Measurements from ENCODE around the gene NR2C2. TPM values are rescaled to one million over a fixed set of nuclear protein-coding genes. Genes with fewer than 3 reads are reported as not detected.
A peak's percentile ranks its signal among the peaks of the same experiment; 100 is the strongest.

NR2C2 gene
- total and polyA plus RNA-seq, 9 of the 15 experiments (the other 6 are each of a cell fraction or from before 2014, with no cell fraction given) = 6.1 to 33.0 (median 14.6) TPM

- TF ChIP-seq CREBBP (IDR thresholded peaks at IDR 0.05; ENCODE audit: low read depth, low read length) (no peak), SMARCE1 (IDR thresholded peaks at IDR 0.05) (peak; percentile 95), CC2D1A (IDR thresholded peaks at IDR 0.05) (peak; percentile 93; the same call in 1 of the 2 replicates), HCFC1 (IDR thresholded peaks at IDR 0.05; ENCODE audit: low read depth, low read length) (peak; percentile 34; the same call in 1 of the 2 replicates), FOXK1 (CRISPR knock-in tag; IDR thresholded peaks at IDR 0.05; ENCODE audit: borderline replicate concordance) (0 out of 2 replicates have a peak, but pooled peaks have one; percentile 35), PHTF2 (CRISPR knock-in tag; IDR thresholded peaks at IDR 0.05) (no peak), DACH1 (IDR thresholded peaks at IDR 0.05; ENCODE audit: partially characterized antibody) (peak; percentile 16), ZEB2 (IDR thresholded peaks at IDR 0.05) (peak; percentile 91), NCOA2 (IDR thresholded peaks at IDR 0.05; ENCODE audit: partially characterized antibody in 2 of 2) (peak in 1 of 2 experiments; percentile 9)
- TF ChIP-seq, protein P1, sequence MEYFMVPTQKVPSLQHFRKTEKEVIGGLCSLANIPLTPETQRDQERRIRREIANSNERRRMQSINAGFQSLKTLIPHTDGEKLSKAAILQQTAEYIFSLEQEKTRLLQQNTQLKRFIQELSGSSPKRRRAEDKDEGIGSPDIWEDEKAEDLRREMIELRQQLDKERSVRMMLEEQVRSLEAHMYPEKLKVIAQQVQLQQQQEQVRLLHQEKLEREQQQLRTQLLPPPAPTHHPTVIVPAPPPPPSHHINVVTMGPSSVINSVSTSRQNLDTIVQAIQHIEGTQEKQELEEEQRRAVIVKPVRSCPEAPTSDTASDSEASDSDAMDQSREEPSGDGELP (CRISPR knock-in tag; IDR thresholded peaks at IDR 0.05; ENCODE audit: borderline replicate concordance) = peak; percentile 98
- TF ChIP-seq, protein P2, sequence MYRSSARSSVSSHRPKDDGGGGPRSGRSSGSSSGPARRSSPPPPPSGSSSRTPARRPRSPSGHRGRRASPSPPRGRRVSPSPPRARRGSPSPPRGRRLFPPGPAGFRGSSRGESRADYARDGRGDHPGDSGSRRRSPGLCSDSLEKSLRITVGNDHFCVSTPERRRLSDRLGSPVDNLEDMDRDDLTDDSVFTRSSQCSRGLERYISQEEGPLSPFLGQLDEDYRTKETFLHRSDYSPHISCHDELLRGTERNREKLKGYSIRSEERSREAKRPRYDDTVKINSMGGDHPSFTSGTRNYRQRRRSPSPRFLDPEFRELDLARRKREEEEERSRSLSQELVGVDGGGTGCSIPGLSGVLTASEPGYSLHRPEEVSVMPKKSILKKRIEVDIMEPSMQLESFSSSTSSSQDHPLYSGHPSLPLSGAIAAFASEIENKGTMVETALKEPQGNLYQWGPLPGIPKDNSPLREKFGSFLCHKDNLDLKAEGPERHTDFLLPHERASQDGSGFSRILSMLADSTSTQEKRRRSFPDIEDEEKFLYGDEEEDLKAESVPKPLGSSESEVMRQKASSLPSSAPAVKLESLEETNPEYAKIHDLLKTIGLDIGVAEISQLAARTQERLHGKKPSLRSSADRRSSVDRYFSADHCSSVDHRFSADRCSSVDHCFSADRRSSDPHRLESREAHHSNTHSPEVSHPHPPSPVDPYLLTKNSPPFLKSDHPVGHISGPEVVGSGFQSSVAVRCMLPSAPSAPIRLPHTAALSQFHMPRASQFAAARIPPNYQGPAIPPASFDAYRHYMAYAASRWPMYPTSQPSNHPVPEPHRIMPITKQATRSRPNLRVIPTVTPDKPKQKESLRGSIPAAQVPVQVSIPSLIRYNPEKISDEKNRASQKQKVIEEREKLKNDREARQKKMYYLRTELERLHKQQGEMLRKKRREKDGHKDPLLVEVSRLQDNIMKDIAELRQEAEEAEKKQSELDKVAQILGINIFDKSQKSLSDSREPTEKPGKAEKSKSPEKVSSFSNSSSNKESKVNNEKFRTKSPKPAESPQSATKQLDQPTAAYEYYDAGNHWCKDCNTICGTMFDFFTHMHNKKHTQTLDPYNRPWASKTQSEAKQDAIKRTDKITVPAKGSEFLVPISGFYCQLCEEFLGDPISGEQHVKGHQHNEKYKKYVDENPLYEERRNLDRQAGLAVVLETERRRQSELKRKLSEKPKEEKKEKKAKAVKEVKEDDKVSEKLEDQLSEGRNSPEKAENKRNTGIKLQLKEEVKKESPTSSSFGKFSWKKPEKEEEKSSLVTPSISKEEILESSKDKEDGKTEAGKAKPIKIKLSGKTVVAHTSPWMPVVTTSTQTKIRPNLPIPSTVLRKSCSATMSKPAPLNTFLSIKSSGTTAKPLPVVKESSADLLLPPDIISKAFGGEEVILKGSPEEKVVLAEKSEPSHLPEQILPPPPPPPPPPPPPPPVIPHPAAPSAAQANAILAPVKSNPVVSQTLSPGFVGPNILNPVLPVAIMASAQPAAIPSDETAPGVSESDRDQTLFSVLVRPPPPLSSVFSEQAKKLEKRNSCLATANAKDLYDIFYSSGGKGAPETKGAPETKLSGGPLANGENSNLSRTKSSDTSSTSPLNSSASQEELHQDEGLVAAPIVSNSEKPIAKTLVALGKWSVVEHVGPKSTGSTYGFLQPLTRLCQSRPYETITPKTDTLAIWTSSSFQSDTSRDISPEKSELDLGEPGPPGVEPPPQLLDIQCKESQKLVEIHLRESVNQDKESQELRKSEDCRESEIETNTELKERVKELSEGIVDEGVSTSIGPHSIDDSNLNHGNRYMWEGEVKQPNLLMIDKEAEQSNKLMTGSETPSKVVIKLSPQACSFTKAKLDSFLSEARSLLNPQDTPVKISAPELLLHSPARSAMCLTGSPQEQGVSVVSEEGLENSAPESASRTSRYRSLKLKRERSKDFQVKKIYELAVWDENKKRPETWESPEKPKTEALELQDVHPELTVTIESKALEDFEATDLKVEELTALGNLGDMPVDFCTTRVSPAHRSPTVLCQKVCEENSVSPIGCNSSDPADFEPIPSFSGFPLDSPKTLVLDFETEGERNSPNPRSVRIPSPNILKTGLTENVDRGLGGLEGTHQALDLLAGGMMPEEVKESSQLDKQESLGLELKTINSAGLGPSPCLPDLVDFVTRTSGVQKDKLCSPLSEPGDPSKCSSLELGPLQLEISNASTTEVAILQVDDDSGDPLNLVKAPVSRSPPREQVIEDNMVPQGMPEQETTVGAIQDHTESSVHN (IDR thresholded peaks at IDR 0.05; ENCODE audit: borderline replicate concordance in 1 of 2, low read depth in 1 of 2) = peak in 1 of 2 experiments; percentile 54; a peak in 1 of 4 replicates
- TF ChIP-seq, protein P3, sequence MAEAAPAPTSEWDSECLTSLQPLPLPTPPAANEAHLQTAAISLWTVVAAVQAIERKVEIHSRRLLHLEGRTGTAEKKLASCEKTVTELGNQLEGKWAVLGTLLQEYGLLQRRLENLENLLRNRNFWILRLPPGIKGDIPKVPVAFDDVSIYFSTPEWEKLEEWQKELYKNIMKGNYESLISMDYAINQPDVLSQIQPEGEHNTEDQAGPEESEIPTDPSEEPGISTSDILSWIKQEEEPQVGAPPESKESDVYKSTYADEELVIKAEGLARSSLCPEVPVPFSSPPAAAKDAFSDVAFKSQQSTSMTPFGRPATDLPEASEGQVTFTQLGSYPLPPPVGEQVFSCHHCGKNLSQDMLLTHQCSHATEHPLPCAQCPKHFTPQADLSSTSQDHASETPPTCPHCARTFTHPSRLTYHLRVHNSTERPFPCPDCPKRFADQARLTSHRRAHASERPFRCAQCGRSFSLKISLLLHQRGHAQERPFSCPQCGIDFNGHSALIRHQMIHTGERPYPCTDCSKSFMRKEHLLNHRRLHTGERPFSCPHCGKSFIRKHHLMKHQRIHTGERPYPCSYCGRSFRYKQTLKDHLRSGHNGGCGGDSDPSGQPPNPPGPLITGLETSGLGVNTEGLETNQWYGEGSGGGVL (CRISPR knock-in tag; IDR thresholded peaks at IDR 0.05) = no peak
- TF ChIP-seq, protein P4, sequence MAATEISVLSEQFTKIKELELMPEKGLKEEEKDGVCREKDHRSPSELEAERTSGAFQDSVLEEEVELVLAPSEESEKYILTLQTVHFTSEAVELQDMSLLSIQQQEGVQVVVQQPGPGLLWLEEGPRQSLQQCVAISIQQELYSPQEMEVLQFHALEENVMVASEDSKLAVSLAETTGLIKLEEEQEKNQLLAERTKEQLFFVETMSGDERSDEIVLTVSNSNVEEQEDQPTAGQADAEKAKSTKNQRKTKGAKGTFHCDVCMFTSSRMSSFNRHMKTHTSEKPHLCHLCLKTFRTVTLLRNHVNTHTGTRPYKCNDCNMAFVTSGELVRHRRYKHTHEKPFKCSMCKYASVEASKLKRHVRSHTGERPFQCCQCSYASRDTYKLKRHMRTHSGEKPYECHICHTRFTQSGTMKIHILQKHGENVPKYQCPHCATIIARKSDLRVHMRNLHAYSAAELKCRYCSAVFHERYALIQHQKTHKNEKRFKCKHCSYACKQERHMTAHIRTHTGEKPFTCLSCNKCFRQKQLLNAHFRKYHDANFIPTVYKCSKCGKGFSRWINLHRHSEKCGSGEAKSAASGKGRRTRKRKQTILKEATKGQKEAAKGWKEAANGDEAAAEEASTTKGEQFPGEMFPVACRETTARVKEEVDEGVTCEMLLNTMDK (IDR thresholded peaks at IDR 0.05; ENCODE audit: borderline replicate concordance, insufficient read depth, low read depth, low read length, poor library complexity, severe bottlenecking) = peak; percentile 24
Measured at GRCh38 chr3:15052335-15053242, 105.2 kb downstream of the NR2C2 start (continued).
